ENCODE measurements around the gene UBL4A. TPM values are rescaled to one million over a fixed set of nuclear protein-coding genes. Genes with fewer than 3 reads are reported as not detected.
A peak's percentile ranks its signal among the peaks of the same experiment; 100 is the strongest.

Gene UBL4A
- total and polyA plus RNA-seq, 8 donors: 8.0 to 50.1 (median 27.3) TPM

- TF ChIP-seq CTCF (IDR thresholded peaks at IDR 0.05) (no peak), POLR2A (IDR thresholded peaks at IDR 0.05) (no peak), POLR2AphosphoS5 (IDR thresholded peaks at IDR 0.05) (no peak), EP300 (IDR thresholded peaks at IDR 0.05) (no peak)
- peak overlapping the region; percentile 57 to 63 (median 62) for H3K4me3 ChIP-seq
- H3K9me3 ChIP-seq: no peaks in the 10 kb centered on the region
- intact Hi-C loops (cut with DNase I; ENCODE audit: low total_unique reads): no loop called here
- peak in 1 of 2 donors; percentile 83 for DNase-seq
- peak overlapping the region; percentile 86 to 97 (median 92) for H3K27ac ChIP-seq
- peaks cover 0 to 2% (median 1%) of the 10 kb centered on the region in 4 donors for H3K36me3 ChIP-seq
- H3K27me3 ChIP-seq: peaks cover 0 to 3% (median 0%) of the 10 kb centered on the region in 3 donors
- 4 to 38% (median 11%) methylated on average over 9 to 19 of the region's 19 CpGs for WGBS, 5 donors
- peaks cover 7 to 27% (median 16%) of the 10 kb centered on the region in 4 donors for H3K4me1 ChIP-seq
Observed at GRCh38 chrX:154516656-154517100, 30.3 kb upstream of the UBL4A start.

DNA sequence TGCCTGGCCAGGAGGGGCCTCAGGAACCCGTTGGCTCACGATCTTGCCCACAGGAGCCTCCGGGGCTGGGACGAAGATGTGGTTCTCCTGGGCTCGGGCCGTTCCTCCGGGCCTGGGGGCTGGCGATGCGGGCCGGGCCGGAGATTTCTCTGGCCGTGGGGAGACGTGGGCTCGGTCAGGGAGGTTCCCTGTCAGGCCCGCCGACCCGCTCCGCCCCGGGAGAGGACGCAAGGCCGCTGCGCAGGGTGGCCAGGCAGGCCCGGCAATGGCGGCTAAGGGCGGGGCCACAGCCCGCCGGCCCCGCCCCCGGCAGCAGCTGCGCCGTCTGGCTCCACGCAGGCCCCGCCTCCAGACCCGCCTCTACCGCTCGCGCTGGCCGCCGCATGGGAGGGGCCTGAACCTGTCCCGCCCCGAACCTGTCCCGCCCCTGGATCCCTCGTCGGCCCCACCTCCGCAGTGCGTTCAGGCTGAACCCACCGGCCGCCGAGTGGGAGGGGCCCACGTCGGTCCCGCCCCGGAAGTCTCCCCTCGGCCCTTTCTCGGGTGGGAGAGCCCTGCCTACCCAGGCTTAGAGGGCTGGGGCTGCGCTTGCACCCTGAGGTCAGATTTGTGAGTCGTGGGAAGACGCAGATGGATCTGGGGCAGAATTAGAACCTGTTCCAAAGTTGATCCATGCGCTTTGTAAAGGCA, 29.7 kb upstream of the UBL4A start, which contains the start of gene FAM3A:
Gene FAM3A, minus strand, starts transcription at position 267 of the 690 bp plus-strand sequence. CDS start 460 bp downstream, outside the sequence.
- H3K27me3 ChIP-seq: peaks cover 0 to 3% (median 0%) of the 10 kb centered on the region in 3 donors
- H3K9me3 ChIP-seq: no peaks in the 10 kb centered on the region
- H3K36me3 ChIP-seq: peaks cover 0 to 7% (median 6%) of the 10 kb centered on the region in 4 donors
- H3K4me1 ChIP-seq: peaks cover 7 to 27% (median 16%) of the 10 kb centered on the region in 4 donors
- peak within 1 kb of the TSS; percentile 86 to 97 (median 92) for H3K27ac ChIP-seq
- WGBS, 5 donors: 0 to 45% (median 20%) methylated on average over 22 to 53 of the region's 59 CpGs; no CpG with 5 or more reads in 1 of the 5 donors
- intact Hi-C loops (cut with DNase I; ENCODE audit: low total_unique reads): no loop called here
- peak within 1 kb of the TSS; percentile 57 to 63 (median 62) for H3K4me3 ChIP-seq
- TF ChIP-seq CTCF (IDR thresholded peaks at IDR 0.05) (no peak), EP300 (IDR thresholded peaks at IDR 0.05) (no peak), POLR2A (IDR thresholded peaks at IDR 0.05) (peak in 2 of 4 donors; percentile 30 to 41), POLR2AphosphoS5 (IDR thresholded peaks at IDR 0.05) (peak; percentile 72 to 84 (median 75))
- DNase-seq: peak; percentile 93 to 97

DNA sequence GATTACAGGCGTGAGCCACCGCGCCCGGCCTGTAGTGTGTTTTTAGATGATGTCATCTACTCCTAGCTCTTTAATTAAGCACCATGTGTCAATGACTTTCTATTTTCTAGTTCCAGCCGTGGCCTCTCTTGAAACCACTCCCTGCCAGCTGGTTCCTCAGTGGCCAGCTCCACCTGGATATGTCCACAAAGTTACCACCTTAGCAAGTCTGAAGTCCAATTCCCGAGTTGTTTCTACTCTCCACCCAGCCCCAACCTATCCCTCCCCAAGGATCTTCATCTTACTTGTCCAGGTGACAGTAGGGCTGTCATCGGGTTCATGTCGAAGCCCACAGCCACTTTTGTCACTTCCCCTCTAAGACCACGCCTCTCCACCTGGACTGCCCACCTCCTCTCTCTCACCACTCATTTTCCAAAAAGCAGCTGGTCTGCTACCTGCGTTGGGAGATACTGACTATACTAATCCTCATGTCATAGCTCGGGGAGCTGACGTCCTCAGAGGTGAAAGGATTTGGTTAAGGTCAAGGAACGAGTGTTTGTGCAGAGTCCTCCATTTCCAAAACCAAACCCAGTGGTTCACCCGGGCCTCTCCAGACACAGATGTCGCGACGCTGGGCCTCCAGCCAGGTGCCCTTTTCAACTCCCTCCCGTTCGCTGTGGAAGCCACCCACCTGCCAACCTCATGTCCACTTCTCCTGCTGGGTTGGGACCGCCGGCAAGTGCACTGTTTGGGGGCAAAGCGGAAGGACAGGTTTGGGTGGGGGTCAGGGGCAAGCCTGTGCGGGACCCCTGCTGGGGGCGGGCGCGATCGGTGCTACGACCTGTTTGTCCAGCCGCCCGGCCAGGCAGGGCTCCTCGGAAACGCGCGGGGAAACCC, 28.9 kb upstream of the UBL4A start:
- H3K9me3 ChIP-seq: no peaks in the 10 kb centered on the region
- H3K4me3 ChIP-seq: peak overlapping the region; percentile 57 to 63 (median 62)
- DNase-seq: peak; percentile 35 to 77
- peak overlapping the region; percentile 77 to 97 (median 92) for H3K27ac ChIP-seq
- 11 to 43% (median 24%) methylated on average over 26 to 34 of the region's 34 CpGs for WGBS, 5 donors
- H3K27me3 ChIP-seq: peaks cover 0 to 3% (median 0%) of the 10 kb centered on the region in 3 donors
- intact Hi-C loops (cut with DNase I; ENCODE audit: low total_unique reads): no loop called here
- H3K36me3 ChIP-seq: peaks cover 0 to 13% (median 8%) of the 10 kb centered on the region in 4 donors
- TF ChIP-seq POLR2A (IDR thresholded peaks at IDR 0.05): no peak
- no peak for TF ChIP-seq EP300 (IDR thresholded peaks at IDR 0.05)
- H3K4me1 ChIP-seq: peaks cover 7 to 27% (median 16%) of the 10 kb centered on the region in 4 donors

DNA sequence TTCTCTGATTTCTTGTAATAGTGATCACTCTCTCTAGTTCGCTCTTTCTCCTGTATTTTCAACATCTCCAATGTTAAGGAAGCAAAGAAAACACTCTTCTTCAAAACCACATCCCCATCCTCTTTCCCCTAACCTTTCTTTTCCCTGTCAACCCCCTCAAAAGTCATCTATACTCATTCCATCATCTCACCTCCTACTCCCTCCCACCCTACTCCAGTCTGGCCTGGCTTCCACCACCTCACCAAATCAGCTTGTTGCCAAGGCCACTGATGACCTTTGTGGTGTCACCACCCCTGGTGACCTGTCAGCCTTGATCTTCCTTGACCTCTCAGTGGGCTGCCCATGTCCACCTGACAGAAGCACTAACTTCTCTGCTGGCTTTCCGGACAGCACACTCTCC, 27.3 kb upstream of the UBL4A start:
- H3K4me3 ChIP-seq: no peak overlapping the region
- H3K9me3 ChIP-seq: peaks cover 0 to 15% (median 5%) of the 10 kb centered on the region in 4 donors
- no peak for DNase-seq
- peaks cover 0 to 26% (median 16%) of the 10 kb centered on the region in 4 donors for H3K36me3 ChIP-seq
- H3K27ac ChIP-seq: no peak overlapping the region
- WGBS, 5 donors: 85 to 100% (median 89%) methylated on average over 2 of the region's 2 CpGs
- intact Hi-C loops (cut with DNase I; ENCODE audit: low total_unique reads): no loop called here
- TF ChIP-seq POLR2AphosphoS5 (IDR thresholded peaks at IDR 0.05): no peak
- TF ChIP-seq EP300 (IDR thresholded peaks at IDR 0.05): no peak
- no peak for TF ChIP-seq CTCF (IDR thresholded peaks at IDR 0.05)
- no peak for TF ChIP-seq POLR2A (IDR thresholded peaks at IDR 0.05)
- H3K27me3 ChIP-seq: peaks cover 0 to 3% (median 0%) of the 10 kb centered on the region in 3 donors
- peaks cover 7 to 27% (median 16%) of the 10 kb centered on the region in 4 donors for H3K4me1 ChIP-seq
